K562 (cell line): ENCODE data around the gene KIF1A. TPM values are rescaled to one million over a fixed set of nuclear protein-coding genes. Genes with fewer than 3 reads are reported as not detected.

Source experiments
- ATAC-seq: fragments of 200-7000 bp; cut with Tn5 transposase; 3 replicates; pipeline ENCODE4 v1.9.1; 2020; ENCODE audit warnings: moderate library complexity
- BruUV-seq: library from RNA; stranded (reverse); fragments of 400-500 nt; replicated peaks from 2 replicates; lab custom pipeline; 2021; lab: Mats Ljungman, UMichigan
- CTCF ChIA-PET: fragments of 300-600 bp; formaldehyde crosslinking; extraction: SDS; loops from one replicate; lab custom pipeline; 2021; ENCODE audit warnings: low intra/inter-chr PET ratio; lab: Yijun Ruan, JAX
- POLR2A ChIA-PET: fragments of 300-600, 350-650 bp; sonication (Branson Sonifier 250); formaldehyde crosslinking; extraction: SDS; loops from one replicate; lab custom pipeline; 2021; ENCODE audit warnings: antibody characterized with exemption, inconsistent platforms; lab: Yijun Ruan, JAX
- DNase-seq, 4 experiments: peaks; one replicate each; pipeline versions ENCODE4 v3.0.0 to v3.0.0-alpha.2; 2011 to 2018; ENCODE audit warnings: low spot score in 3 of 4, mixed read lengths in 3 of 4; ENCODE audit errors: extremely low read depth in 1 of 4
- FAIRE-seq: peaks from 2 replicates; lab custom pipeline; 2011; peaks lifted over from hg19 to GRCh38; lab: Jason Lieb, UNC
- H2AFZ ChIP-seq: 2 replicates; pipeline ENCODE4 v1.6.0; 2011; ENCODE audit warnings: low read depth, low read length, control low read depth, inconsistent platforms
- H3K27ac ChIP-seq: fragments of 200-600 bp; 3 replicates; pipeline ENCODE4 v1.8.0; 2011; ENCODE audit warnings: low read depth, mild to moderate bottlenecking, control low read depth, inconsistent platforms, low read length, moderate library complexity, mixed read lengths; ENCODE audit errors: extremely low read depth
- H3K27me3 ChIP-seq, 2 experiments: fragments of 300-600 bp in 1 of 2; 2 replicates in 1 of 2; 3 replicates in 1 of 2; pipeline versions ENCODE4 v1.6.0 to v1.8.0; 2011; ENCODE audit warnings: inconsistent platforms in 2 of 2, low read length in 2 of 2, mild to moderate bottlenecking in 1 of 2, mixed read lengths in 1 of 2, moderate library complexity in 1 of 2; ENCODE audit not compliant: control insufficient read depth in 2 of 2, insufficient read depth in 2 of 2
- H3K36me3 ChIP-seq: fragments of 300-600 bp; 3 replicates; pipeline ENCODE4 v1.8.0; 2011; ENCODE audit warnings: mild to moderate bottlenecking, low read length, inconsistent platforms; ENCODE audit not compliant: control insufficient read depth, insufficient read depth
- H3K4me1 ChIP-seq, 2 experiments: fragments of 200-600 bp in 1 of 2; replicated peaks in 1 of 2; 2 replicates in 1 of 2; 3 replicates in 1 of 2; pipeline versions ENCODE4 v1.5.1 to v1.8.0; 2011; ENCODE audit warnings: inconsistent platforms in 2 of 2, low read length in 2 of 2, mild to moderate bottlenecking in 1 of 2, mixed read lengths in 1 of 2, moderate library complexity in 1 of 2; ENCODE audit not compliant: control insufficient read depth in 2 of 2, insufficient read depth in 2 of 2
- H3K4me2 ChIP-seq: 2 replicates; pipeline ENCODE4 v1.6.1; 2011; ENCODE audit warnings: low read length, control low read depth, inconsistent platforms, mixed read lengths; ENCODE audit not compliant: insufficient read depth
- H3K4me3 ChIP-seq: fragments of 200-600 bp; sonication (generic), shearing (Covaris generic); 2 replicates; pipeline ENCODE4 v1.5.1; 2016; ENCODE audit warnings: control low read depth, inconsistent platforms
- H3K79me2 ChIP-seq: fragments of 200-600 bp; 3 replicates; pipeline ENCODE4 v1.8.0; 2011; ENCODE audit warnings: low read length, inconsistent platforms; ENCODE audit not compliant: control insufficient read depth, insufficient read depth
- H3K9ac ChIP-seq, 2 experiments: 2 replicates each; pipeline versions ENCODE4 v1.6.0 to v1.6.1; 2011; ENCODE audit warnings: low read depth in 2 of 2, low read length in 2 of 2, control low read depth in 1 of 2, inconsistent platforms in 1 of 2, mild to moderate bottlenecking in 1 of 2, mixed read lengths in 1 of 2; ENCODE audit not compliant: insufficient read depth in 1 of 2
- H3K9me1 ChIP-seq: one replicate; pipeline ENCODE4 v1.6.0; 2011; ENCODE audit warnings: inconsistent platforms, mild to moderate bottlenecking, low read length, moderate library complexity; ENCODE audit not compliant: control insufficient read depth, insufficient read depth
- H3K9me3 ChIP-seq: replicated peaks from 2 replicates; pipeline ENCODE4 v1.5.1; 2011; ENCODE audit warnings: low read depth, low read length, inconsistent platforms; ENCODE audit not compliant: control insufficient read depth, insufficient read depth
- H4K20me1 ChIP-seq: replicated peaks from 2 replicates; pipeline ENCODE4 v1.6.1; 2011; ENCODE audit warnings: low read length, inconsistent platforms, mixed read lengths; ENCODE audit not compliant: control insufficient read depth, insufficient read depth
- CTBP1 ChIP-seq: fragments of 450-650 bp; IDR thresholded peaks from 2 replicates; pipeline ENCODE4 v1.6.1; 2016; ENCODE audit warnings: borderline replicate concordance
- NFE2L1 ChIP-seq: fragments of 450-650 bp; IDR thresholded peaks from 2 replicates; pipeline ENCODE4 v1.6.1; 2016; ENCODE audit warnings: missing genetic modification characterization, low read depth, mild to moderate bottlenecking, missing compliant biosample characterization, moderate library complexity, borderline replicate concordance
- NFRKB ChIP-seq: fragments of 450-650 bp; IDR thresholded peaks from 2 replicates; pipeline ENCODE4 v1.6.1; 2016; ENCODE audit warnings: low read depth
- NR1H2 ChIP-seq: sonication (generic); formaldehyde crosslinking; IDR thresholded peaks from 2 replicates; pipeline ENCODE4 v1.4.0; 2020; ENCODE audit warnings: mild to moderate bottlenecking, missing genetic modification reagents
- WGBS: fragments of 100-300 bp; shearing (Covaris generic); methylation state at CpG from one replicate; pipeline ENCODE4 v1.1.6; 2016; ENCODE audit warnings: low coverage, mixed read lengths; ENCODE audit not compliant: insufficient coverage; ENCODE audit errors: missing lambda C conversion rate; 5-methylcytosine and 5-hydroxymethylcytosine counted together
- in situ Hi-C: fragments of 300-500 bp; cut with MboI; formaldehyde crosslinking; loops from 4 replicates; pipeline ENCODE4 v1.15.0; 2018; ENCODE audit warnings: inconsistent platforms, mixed read lengths
- intact Hi-C: fragments of 100-400 bp; cut with micrococcal nuclease; formaldehyde crosslinking; loops from 2 replicates; pipeline ENCODE4 v1.14.2; 2022
- polyA plus RNA-seq, 8 experiments: library from polyadenylated mRNA; depleted of rRNA in 4 of 8; stranded (reverse) in 5 of 8; unstranded in 3 of 8; fragments of >200 nt; fragmentation: Nextera tagmentation in 2 of 8; fragmentation: Illumina TruSeq in 1 of 8; extraction: Ambion mirVana in 2 of 8; extraction: Trizol in 1 of 8; gene quantifications; 2 replicates each; pipeline versions ENCODE4 v1.2.1 to v1.2.3, GENCODE V29; 2011 to 2014; ENCODE audit warnings: inconsistent platforms in 1 of 8, missing spikeins in 1 of 8
- total RNA-seq, 7 experiments: library from RNA; depleted of rRNA in 6 of 7; stranded (reverse); fragments of >200 nt in 6 of 7; fragmentation: Illumina TruSeq in 2 of 7; extraction: Trizol in 2 of 7; gene quantifications; 2 replicates each; pipeline versions ENCODE4 v1.2.1 to v1.2.3, GENCODE V29; 2011 to 2021; ENCODE audit warnings: low replicate concordance in 1 of 7

The KIF1A gene
- total and polyA plus RNA-seq, 9 of the 15 experiments (the other 6 are each of a cell fraction or from before 2014, with no cell fraction given) = 0.07 to 1.4 (median 0.45) TPM; not detected in 2

DNA sequence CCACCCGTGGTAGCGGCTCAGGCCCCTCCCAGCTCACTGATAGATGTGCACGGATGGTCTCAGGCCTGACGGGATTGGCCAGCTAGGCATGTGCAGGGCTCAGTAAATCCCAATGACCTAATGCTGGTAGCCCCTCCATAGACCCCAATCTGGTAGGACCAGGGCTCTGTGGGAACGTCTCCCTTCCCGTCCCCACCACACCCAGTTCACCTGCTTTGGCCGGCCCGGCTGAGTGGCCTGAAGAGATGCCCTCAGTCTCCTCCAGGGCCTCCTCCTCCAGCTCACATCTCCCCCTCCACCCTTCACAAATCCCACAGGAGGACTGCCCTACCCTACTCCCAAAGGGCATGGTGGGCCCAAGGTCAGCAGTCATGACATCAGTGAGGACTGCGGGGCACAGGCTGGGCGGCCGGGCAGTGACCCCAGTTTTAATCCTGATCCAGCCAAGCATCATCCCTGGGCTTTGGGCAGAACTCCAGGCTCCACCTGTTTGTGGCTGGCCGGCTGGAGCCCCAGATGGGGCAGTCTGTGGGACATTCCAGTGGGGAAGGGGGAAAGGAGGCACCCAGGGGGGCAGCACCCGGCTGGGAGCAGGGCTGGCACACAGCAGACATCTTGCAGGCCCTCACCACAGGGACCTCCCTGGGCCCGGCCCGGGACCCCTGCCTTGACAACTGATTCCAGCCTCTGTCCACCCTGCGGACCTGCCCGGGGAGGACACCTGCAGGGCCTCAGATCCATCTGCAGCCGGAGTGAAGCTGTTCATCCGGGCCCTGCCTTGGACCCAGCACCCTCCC is 2.3 kb downstream of the KIF1A start:
- no TSS peak for BruUV-seq
- Histone ChIP-seq H3K9me3 (no peaks in the 10 kb centered on the region), H3K27ac (no peak overlapping the region), H3K36me3 (no peaks in the 10 kb centered on the region), H4K20me1 (no peaks in the 10 kb centered on the region), H3K9me1 (no peaks in the 10 kb centered on the region), H3K79me2 (no peaks in the 10 kb centered on the region), H3K4me2 (no peak overlapping the region), H2AFZ (no peak overlapping the region), H3K27me3 (peaks cover 2 to 5% of the 10 kb centered on the region in 2 experiments; a peak in 2 of 5 replicates), H3K9ac (no peak overlapping the region), H3K4me3 (no peak overlapping the region), H3K4me1 (no peaks in the 10 kb centered on the region)
- TF ChIP-seq CTBP1 (no peak), NFRKB (no peak), NFE2L1 (tag) (no peak), NR1H2 (CRISPR knock-in tag) (no peak)
- ChIA-PET POLR2A (no interaction called here), CTCF (no interaction called here)
- no peak for FAIRE-seq
- ATAC-seq = no peak
- in situ Hi-C loops (no loop called here), intact Hi-C loops (no loop called here)
- WGBS = 2% methylated on average over 14 of the region's 19 CpGs
- no peak for DNase-seq
